ENCODE measurements around the gene RNF121. TPM values are rescaled to one million over a fixed set of nuclear protein-coding genes. Genes with fewer than 3 reads are reported as not detected.

RNF121 gene
- total and polyA plus RNA-seq, 4 donors = 10.2 to 31.1 (median 14.2) TPM

DNA sequence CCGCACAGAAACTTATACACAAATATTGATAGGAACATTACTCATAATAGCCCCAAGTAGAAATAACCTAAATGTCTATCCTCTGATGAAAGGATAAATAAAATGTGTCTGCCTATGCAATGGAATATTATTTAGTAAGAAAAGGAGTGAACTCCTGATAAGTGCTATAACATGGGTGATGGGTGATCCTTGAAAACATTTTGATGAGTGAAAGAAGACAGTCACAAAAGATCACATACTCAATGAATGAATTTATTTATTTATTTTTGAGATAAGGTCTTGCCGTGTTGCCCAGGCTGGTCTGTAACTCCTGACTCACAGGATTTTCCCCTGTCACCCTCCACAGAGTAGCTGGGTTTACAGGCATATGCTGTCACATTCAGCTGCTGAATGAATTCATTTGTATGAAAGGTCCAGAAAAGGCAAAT is 17.3 kb downstream of the RNF121 start:
- Histone ChIP-seq H3K27ac (ENCODE audit: low read depth in 1 of 2, low read length in 2 of 2) (no peak overlapping the region), H3K27me3 (ENCODE audit: control insufficient read depth in 4 of 4, insufficient read depth in 4 of 4, low read length in 3 of 4) (no peaks in the 10 kb centered on the region)
- TF ChIP-seq TAF1 (conservative IDR thresholded peaks at IDR 0.05) (no peak), NR2F2 (IDR thresholded peaks at IDR 0.05) (no peak), YY1 (IDR thresholded peaks at IDR 0.05) (no peak), ATF3 (IDR thresholded peaks at IDR 0.05) (no peak), JUND (IDR thresholded peaks at IDR 0.05) (no peak), HNF4A (conservative IDR thresholded peaks at IDR 0.05) (no peak), HNF4G (IDR thresholded peaks at IDR 0.05) (no peak)
- TF ChIP-seq, protein P1, sequence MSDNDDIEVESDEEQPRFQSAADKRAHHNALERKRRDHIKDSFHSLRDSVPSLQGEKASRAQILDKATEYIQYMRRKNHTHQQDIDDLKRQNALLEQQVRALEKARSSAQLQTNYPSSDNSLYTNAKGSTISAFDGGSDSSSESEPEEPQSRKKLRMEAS (IDR thresholded peaks at IDR 0.05) = no peak

GRCh38 chr11:71947498-71947897 is 18.7 kb downstream of the RNF121 start:
- no peak overlapping the region for H3K9ac ChIP-seq (ENCODE audit: low read depth in 1 of 2, low read length in 2 of 2)
- H3K4me1 ChIP-seq (ENCODE audit: control insufficient read depth in 4 of 4, insufficient read depth in 4 of 4, low read length in 3 of 4) = peaks cover 14 to 33% (median 25%) of the 10 kb centered on the region in 4 donors
- WGBS = 28% methylated on average over 3 of the region's 3 CpGs
- no peak for DNase-seq (ENCODE audit: low spot score)
- H3K27ac ChIP-seq (ENCODE audit: low read depth in 1 of 2, low read length in 2 of 2) = peak overlapping the region; percentile 80 to 83
- H3K4me3 ChIP-seq (ENCODE audit: low read depth in 1 of 3, low read length in 3 of 3) = no peak overlapping the region
- TF ChIP-seq EGR1 (IDR thresholded peaks at IDR 0.05; ENCODE audit: low read depth in 2 of 2) = no peak
- TF ChIP-seq RAD21 (IDR thresholded peaks at IDR 0.05) = peak; percentile 28 to 35
- peak in 1 of 2 donors; percentile 59 for TF ChIP-seq GABPA (IDR thresholded peaks at IDR 0.05 in 1 of 2, conservative IDR thresholded peaks at IDR 0.05 in 1 of 2)
- peak; percentile 75 for TF ChIP-seq YY1 (IDR thresholded peaks at IDR 0.05)
- peak; percentile 96 for TF ChIP-seq RXRA (IDR thresholded peaks at IDR 0.05)
- TF ChIP-seq REST (IDR thresholded peaks at IDR 0.05) = no peak
- peak; percentile 36 for TF ChIP-seq FOXA2 (IDR thresholded peaks at IDR 0.05)
- peak; percentile 95 for TF ChIP-seq SP1 (IDR thresholded peaks at IDR 0.05)
- no peak for TF ChIP-seq TAF1 (conservative IDR thresholded peaks at IDR 0.05)
- TF ChIP-seq, protein P2, sequence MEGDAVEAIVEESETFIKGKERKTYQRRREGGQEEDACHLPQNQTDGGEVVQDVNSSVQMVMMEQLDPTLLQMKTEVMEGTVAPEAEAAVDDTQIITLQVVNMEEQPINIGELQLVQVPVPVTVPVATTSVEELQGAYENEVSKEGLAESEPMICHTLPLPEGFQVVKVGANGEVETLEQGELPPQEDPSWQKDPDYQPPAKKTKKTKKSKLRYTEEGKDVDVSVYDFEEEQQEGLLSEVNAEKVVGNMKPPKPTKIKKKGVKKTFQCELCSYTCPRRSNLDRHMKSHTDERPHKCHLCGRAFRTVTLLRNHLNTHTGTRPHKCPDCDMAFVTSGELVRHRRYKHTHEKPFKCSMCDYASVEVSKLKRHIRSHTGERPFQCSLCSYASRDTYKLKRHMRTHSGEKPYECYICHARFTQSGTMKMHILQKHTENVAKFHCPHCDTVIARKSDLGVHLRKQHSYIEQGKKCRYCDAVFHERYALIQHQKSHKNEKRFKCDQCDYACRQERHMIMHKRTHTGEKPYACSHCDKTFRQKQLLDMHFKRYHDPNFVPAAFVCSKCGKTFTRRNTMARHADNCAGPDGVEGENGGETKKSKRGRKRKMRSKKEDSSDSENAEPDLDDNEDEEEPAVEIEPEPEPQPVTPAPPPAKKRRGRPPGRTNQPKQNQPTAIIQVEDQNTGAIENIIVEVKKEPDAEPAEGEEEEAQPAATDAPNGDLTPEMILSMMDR (IDR thresholded peaks at IDR 0.05; ENCODE audit: low read depth, low read length, missing input control) = no peak
- TF ChIP-seq FOXA1 (IDR thresholded peaks at IDR 0.05) = no peak
- peak; percentile 84 for TF ChIP-seq HNF4G (IDR thresholded peaks at IDR 0.05)
- TF ChIP-seq, protein P3, sequence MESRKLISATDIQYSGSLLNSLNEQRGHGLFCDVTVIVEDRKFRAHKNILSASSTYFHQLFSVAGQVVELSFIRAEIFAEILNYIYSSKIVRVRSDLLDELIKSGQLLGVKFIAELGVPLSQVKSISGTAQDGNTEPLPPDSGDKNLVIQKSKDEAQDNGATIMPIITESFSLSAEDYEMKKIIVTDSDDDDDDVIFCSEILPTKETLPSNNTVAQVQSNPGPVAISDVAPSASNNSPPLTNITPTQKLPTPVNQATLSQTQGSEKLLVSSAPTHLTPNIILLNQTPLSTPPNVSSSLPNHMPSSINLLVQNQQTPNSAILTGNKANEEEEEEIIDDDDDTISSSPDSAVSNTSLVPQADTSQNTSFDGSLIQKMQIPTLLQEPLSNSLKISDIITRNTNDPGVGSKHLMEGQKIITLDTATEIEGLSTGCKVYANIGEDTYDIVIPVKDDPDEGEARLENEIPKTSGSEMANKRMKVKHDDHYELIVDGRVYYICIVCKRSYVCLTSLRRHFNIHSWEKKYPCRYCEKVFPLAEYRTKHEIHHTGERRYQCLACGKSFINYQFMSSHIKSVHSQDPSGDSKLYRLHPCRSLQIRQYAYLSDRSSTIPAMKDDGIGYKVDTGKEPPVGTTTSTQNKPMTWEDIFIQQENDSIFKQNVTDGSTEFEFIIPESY (IDR thresholded peaks at IDR 0.05) = peak; percentile 69
- TF ChIP-seq, protein P1 (IDR thresholded peaks at IDR 0.05) = peak; percentile 62
- peak; percentile 80 to 90 for TF ChIP-seq JUND (IDR thresholded peaks at IDR 0.05)
- TF ChIP-seq ATF3 (IDR thresholded peaks at IDR 0.05) = peak; percentile 96
- peak; percentile 95 to 96 for TF ChIP-seq HNF4A (conservative IDR thresholded peaks at IDR 0.05)
- TF ChIP-seq NR2F2 (IDR thresholded peaks at IDR 0.05) = peak; percentile 61
- no peaks in the 10 kb centered on the region for H3K9me3 ChIP-seq (ENCODE audit: control insufficient read depth in 4 of 4, low read length in 3 of 4)
- H3K36me3 ChIP-seq (ENCODE audit: control insufficient read depth in 4 of 4, insufficient read depth in 3 of 4, low read depth in 1 of 4, low read length in 3 of 4) = no peaks in the 10 kb centered on the region
- H3K27me3 ChIP-seq (ENCODE audit: control insufficient read depth in 4 of 4, insufficient read depth in 4 of 4, low read length in 3 of 4) = no peaks in the 10 kb centered on the region

More for the DNA sequence above, 17.3 kb downstream of the RNF121 start:
- 56% methylated on average over 2 of the region's 2 CpGs for WGBS
- DNase-seq (ENCODE audit: low spot score) = no peak
- Histone ChIP-seq H3K4me3 (ENCODE audit: low read depth in 1 of 3, low read length in 3 of 3) (no peak overlapping the region), H3K4me1 (ENCODE audit: control insufficient read depth in 4 of 4, insufficient read depth in 4 of 4, low read length in 3 of 4) (peaks cover 14 to 33% (median 25%) of the 10 kb centered on the region in 4 donors), H3K9ac (ENCODE audit: low read depth in 1 of 2, low read length in 2 of 2) (no peak overlapping the region), H3K9me3 (ENCODE audit: control insufficient read depth in 4 of 4, low read length in 3 of 4) (no peaks in the 10 kb centered on the region), H3K36me3 (ENCODE audit: control insufficient read depth in 4 of 4, insufficient read depth in 3 of 4, low read depth in 1 of 4, low read length in 3 of 4) (no peaks in the 10 kb centered on the region)
